HG03442 (cell line): ENCODE data around the gene ZNF532.
A peak's percentile ranks its signal among the peaks of the same experiment; 100 is the strongest.

Experiments
- ATAC-seq: cut with Tn5 transposase; IDR thresholded peaks from one replicate; pipeline ENCODE4 v1.9.1; 2021; ENCODE audit warnings: mild to moderate bottlenecking, moderate library complexity; ENCODE audit not compliant: unreplicated experiment

Gene ZNF532

GRCh38 chr18:58868440-58868839 is 3.8 kb downstream of the ZNF532 start:
- ATAC-seq = no peak

- ATAC-seq = no peak
These were observed 5.5 kb downstream of the ZNF532 start for GRCh38 chr18:58870130-58870529.

DNA sequence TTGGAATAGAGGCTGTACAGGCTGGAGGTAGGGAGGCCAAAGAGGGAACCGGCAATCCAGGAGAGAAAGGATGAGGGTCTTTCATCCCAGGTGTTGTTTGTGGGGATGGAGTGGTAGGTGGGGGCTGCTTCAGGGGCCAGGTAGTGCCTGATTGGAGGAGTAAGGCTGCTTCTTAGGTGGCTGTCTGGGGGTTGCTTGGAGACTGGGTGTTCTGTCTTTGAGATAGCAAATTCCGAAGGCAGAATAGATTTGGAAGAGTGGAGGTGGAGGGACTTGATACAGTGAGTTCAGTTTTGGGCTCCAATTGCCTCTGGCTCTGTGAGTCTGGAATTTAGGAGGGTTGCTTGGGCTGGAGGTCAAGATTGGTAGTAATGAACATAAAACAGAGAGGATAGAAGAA is 5.9 kb downstream of the ZNF532 start:
- ATAC-seq = no peak

DNA sequence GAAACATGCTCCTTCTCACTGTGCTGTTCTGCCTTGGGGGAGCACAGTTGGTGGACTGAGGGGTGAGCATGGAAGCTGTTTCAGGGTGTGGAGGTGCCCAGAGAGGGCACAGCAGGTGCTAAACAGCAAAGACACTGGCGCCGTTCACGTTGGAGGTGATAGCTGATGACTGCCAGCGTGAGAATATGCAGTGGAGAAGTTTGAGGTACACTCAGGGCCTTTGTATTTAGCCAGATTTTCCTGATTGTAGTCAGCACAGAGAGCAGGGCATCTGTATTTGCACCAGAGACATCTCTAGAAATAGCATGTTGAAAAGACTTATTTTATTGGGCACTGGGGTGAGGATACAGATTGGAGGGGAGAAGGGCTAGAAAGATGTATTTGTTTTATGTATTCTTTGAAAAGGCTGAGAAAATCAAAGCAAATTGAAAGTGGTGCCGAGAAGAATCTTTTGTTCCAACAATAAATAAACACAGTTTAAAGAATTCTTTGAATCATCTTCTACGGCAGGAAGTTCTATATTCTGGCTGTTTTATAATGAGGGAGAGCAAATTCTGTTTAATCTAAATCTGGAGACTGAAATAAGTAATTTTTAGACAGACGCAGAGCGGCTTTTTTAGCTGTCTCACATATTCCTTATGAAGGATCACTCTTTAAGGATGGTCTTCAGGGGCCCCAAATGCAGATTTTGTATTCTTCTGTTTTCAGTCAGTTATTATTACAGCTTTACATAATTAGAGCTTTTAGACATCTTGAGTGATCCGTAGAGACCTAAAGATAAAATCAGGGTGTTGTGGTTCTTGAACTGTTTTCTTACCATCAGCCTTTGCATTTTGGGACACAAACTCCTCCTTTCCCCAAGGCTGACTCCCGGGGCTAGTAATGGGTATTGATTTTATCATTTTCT is 7.1 kb downstream of the ZNF532 start:
- ATAC-seq = no peak

DNA sequence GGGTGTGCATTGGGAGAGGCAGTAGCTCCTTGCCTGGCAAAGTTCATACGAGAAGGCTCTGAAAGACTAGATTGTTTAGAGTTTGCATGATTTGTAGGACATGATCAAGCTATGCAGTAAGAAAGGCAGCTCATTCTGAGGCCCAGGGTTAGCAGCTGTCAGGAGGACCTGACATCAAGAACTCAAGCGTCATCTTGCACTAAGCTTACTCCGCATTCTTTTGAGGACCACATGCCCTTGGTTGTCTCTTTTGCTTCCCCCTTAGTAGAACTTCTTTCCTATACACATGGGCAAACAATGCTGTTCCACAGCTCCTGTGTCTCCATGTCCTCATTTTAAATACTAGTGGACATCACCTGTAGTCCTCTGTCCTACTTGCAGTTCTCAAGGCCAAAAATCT is 14.0 kb downstream of the ZNF532 start:
- ATAC-seq = no peak

DNA sequence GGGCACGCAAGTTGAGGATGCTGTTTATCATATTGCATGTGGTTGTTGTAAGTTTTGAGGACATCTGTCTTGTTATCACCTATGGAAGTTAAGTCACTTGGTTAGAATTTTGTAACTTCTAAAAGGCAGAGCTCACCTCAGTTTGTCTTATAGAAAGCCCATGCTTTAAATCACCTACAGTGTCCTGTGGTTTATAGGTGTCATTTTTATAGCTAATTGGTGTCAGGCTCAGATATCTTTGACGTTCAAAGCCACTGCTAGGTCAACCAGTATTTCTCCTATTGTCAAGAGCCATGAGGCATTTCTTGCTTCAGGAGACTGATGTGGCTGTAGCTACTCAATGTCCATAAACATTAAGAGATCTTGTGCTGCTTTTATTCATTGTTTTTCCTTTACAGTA is 16.8 kb downstream of the ZNF532 start:
- ATAC-seq = no peak

GRCh38 chr18:58882044-58882443 is 17.4 kb downstream of the ZNF532 start:
- no peak for ATAC-seq

DNA sequence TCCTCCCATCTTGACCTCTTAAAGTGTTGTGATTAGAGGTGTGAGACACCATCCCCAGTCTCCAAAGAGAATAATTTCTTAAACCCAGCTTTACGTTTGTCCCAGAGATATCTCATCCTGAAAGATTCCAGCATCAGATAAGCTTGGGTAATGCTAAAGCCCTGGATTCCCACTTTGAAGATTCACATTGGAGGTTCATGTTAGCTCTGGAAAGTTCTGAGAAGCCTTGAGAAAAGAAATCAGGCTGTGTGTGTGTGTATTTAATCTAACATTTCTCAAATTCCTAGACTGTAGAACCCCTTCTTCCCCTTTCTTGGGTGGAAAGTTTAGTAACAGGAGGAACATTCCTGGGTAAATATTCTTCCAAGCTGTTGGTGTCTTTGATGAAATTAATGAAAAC is 18.0 kb downstream of the ZNF532 start:
- no peak for ATAC-seq

DNA sequence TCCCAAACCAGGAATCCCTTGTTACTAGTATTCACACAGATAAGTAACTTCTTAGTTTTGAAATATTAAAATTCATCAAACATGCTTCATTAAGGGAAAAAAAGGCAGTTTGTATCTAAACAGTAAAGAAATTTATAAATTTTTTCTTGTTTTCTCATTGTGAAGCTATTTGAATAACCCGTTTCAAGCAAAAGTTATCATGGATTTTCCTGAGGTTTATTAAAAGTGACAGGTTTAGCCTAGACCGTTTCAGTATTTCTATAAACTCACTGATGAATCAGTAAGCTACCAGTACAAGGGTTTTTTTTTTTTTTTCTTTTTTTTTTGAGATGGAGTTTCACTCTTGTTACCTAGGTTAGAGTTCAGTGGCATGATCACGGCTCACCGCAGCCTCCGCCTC is 20.0 kb downstream of the ZNF532 start:
- no peak for ATAC-seq

DNA sequence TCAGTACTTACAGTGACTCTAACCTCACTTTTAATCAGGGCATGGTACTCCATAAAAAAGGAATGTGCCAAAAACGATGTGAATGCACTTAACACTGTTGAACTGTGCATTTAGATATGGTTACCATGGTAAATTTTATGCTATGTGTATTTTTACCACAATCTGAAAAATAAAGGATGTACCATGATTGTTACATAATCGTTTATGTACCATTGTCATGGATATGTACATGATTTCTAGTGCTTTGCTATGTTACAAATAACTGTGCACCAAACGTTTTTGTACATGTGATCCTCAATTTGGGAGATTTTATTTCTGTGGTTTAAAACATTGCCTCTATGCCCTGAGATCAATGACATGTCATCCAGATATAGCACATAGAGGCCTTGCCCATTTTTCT is 21.8 kb downstream of the ZNF532 start:
- no peak for ATAC-seq

DNA sequence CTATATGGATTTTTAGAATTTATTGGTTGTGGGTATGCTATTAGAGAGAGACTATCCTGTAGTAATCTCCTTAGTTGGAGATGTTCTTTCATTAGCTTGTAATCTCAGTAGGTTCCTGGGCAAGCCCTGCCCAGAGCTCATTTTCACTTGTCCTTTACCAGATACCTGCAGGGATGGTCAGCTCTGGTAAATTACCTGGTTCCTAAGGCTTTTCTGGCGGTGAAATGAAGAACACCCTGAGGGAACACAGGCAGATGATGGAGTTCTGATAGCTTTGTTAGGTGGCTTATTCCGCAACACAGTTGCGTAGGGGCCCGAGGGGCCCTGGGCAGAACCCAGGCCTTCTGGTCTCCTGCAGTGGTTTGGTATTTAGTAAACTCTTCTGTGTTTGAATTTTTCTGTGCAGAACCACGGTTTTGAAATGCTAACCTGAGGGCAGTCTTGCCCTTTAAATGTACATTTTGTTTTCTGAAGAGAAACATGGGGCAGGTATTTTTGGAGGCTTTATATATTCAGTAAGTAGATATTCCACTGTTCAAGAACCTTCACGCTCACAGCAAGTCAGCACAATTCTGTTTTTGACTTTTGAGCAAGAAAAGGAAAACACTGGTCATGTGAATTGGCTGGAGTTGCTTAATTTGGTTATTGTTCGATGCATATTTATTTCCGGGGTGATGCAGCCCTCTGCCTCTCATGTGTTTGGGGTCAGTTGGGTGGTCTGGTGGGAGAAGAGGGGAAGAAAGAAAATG is 22.4 kb downstream of the ZNF532 start:
- ATAC-seq = no peak

GRCh38 chr18:58887613-58887963 is 22.9 kb downstream of the ZNF532 start:
- peak; percentile 78 for ATAC-seq

GRCh38 chr18:58891776-58892175 is 27.1 kb downstream of the ZNF532 start:
- no peak for ATAC-seq

- ATAC-seq = no peak
These were observed 27.8 kb downstream of the ZNF532 start for GRCh38 chr18:58892488-58892887.

- ATAC-seq = no peak
These were observed 28.9 kb downstream of the ZNF532 start for GRCh38 chr18:58893388-58894099.

GRCh38 chr18:58894930-58895329 is 30.3 kb downstream of the ZNF532 start:
- ATAC-seq = no peak

DNA sequence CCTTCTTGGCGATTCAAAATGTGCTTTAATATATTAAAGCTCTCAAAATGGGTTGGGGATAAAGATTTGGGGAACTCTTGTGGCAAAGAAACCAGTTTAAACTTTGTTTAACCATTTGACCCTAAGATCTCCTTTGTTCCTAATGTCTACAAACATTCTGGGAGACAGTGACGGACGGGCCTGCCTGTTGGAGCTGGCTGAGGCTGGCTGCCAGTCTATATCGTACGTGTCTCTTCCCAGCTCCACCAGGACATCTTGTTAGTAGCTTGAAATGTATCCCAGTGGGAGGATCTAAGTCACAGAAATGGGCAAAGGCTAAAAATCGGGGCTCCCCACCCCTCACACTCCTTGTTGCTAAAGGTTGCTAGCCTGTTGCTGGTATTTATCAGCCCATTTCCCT is 30.7 kb downstream of the ZNF532 start:
- ATAC-seq = no peak

GRCh38 chr18:58896268-58896667 is 31.6 kb downstream of the ZNF532 start:
- peak; percentile 91 for ATAC-seq

DNA sequence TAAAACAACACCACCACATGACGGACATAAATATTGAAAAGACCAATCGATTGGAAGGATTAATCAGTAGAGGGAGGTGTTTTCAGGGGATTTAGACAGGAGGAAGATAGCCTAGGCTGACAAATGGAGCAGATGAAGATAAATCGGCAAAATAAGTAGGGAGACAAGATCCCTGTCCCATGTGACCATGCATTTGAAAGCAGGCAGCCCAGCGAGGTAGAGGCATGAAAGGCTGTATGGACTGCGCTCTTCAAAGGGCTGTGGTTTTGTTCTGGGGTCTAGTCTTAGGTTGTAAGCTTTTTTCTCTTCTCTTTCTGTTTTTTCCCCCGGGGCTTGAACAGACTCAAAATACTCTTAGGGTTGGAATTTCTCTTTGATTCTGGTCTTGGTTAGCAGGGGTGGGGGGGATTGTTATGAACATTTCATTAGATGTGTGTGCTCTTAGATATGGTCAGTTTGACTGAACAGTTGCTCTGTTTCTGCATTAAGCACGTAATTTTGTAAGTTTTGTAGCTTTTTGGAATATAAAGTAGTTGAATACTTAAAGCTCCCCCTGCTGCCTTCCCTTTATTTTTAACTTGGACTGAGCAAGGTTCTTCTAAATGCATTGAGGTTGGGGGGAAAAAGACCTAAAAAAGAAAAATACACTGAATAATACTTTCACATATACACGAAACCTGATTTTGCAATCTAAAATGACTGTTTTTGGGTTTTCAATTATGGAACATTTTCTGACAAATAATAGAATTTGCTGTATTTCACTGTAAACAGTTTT is 32.2 kb downstream of the ZNF532 start:
- peak; percentile 36 for ATAC-seq

- ATAC-seq = no peak
These were observed 33.5 kb downstream of the ZNF532 start for GRCh38 chr18:58898010-58898799.
